Bone marrow (tissue), 2 donors: Measurements from ENCODE around the gene DNAH10.

Experiments
- DNase-seq, 2 donors: peaks; one replicate each; lab custom pipeline; 2025; lab: John Stamatoyannopoulos, UW

Gene DNAH10

DNA sequence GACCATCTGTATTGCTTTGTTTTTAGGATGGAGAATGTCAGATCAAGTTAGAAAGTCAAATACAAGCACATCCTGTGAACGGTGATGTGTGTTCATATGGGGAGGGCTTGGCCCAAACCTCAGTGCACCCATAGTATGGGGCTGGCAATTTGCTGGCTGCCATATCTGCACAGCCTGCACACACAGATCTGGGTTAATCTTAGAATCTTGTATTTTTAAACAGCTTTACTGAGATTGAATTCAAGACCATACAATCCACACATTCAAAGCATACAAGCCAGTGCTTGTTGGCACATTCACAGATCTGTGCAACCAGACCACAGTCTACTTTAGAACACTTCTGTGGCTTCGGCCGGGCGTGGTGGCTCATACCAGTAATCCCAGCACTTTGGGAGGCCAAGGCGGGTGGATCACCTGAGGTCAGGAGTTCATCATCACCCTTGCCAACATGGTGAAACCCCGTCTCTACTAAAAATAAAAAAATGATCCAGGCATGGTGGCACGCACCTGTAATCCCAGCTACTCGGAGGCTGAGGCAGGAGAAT lies 120.1 kb downstream of the DNAH10 start:
- DNase-seq: no peak

DNA sequence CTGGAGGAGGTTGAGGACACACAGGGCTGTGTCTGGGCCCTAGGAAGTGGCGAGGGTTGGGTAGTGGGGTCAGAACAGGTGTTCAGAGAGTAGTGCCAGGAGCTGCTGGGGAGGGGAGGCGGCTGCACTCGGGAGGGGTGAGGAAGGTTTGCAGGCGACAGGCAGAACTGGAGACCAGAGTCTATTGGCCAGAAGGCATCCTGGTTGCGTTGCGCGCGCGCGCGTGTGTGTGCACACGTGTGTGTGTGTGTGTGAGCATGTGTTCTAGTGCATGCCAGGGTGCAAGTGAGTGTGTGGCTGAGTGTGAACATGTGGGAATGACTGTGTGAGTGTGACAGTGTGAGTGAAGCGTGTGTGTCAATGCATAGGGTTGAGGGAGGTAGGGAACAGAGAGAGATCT lies 124.2 kb downstream of the DNAH10 start:
- no peak for DNase-seq

DNA sequence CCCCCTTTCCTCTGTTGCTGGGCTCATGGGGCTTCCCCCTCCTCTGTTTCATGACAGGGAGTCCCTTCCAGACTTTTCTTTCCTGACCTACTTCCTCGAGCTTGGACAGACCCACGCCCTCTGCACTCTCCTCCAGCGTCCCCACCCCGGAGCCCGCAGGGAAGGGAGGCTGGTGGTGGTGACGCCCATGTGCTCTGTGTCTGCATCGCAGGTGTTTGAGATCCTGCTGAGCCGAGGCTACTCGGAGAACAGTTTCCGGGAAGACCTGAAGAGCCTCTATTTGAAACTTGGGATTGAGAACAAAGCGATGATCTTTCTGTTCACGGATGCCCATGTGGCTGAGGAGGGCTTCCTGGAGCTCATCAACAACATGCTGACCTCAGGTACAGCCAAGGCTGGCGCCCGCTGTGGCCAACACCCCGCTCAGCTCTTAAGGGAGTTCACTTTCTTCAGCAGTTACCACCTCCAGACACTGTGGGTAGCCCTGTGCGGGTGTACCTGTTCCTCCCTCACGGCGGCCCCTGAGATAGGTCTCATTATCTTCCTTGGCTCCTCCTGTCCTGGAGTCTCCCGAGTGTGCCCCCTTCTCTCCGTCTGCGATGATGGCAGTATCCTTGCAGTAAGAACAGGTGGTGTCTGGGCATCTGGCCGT lies 125.0 kb downstream of the DNAH10 start:
- DNase-seq: no peak

DNA sequence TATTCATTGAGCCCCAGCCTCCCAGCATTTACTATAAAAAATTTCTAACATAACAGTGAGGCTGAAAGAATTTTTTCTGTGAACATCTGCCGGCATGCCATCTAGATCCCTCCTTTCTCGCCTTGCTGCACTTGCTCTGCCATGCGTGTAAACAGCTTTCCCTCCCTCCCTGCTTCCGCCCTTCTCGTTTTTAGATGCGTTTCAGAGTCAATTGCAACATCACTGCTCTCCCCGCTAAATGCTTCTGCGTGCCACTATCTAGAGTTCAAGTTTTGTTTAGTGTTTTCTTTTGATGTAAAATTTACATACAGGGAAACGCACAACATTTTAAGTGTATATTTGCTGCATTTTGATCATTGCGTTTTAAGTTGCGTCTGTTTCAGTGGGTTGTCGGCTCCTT lies 126.9 kb downstream of the DNAH10 start:
- DNase-seq: no peak

DNA sequence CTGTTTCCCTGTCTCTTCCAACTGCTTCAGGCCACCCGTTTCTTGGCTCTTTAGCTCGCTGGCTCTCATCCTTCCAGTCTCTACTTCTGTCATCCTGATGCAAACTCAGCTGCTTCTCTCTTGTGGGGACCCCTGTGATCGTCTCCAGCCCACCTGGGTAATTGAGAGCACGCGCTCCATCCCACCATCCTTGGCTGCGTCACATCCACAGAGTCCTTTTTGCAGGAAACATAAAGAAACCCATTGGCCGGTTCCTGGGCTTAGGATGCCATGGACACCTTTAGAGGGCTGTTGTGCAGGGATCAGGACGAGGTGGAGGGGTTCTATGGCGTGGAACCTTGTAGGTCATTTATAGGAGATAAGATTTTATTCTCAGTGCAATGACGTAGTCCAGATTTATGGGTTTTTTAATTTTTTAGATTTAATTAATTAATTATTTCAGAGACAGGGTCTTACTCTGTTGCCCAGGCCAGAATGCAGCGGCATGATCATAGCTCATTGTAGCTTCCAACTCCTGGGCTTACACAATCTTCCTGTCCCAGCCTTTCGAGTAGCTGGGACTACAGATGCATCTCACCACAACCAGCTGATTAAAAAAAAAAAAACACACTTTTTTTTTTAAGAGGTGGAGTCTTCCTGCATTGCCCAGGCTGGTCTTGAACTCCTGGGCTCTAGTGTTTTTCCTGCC lies 127.9 kb downstream of the DNAH10 start:
- no peak for DNase-seq

DNA sequence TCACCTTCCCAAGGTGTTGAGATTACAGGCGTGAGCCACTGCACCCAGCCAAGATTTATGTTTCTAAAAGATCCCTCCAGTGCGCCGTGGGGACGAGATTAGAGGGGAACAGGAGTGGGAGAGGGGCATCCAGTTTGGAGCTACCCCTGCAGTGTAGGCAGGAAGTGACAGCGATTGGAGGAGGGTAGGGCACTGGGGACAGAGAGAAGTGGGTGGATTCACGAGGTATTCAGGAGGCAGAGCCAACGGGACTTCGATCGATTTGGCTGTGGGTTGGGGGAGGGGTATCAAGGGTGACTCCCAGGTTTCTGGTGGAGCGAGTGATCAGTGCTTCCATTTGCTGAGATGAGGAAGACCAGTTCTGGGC lies 128.4 kb downstream of the DNAH10 start:
- DNase-seq: no peak

DNA sequence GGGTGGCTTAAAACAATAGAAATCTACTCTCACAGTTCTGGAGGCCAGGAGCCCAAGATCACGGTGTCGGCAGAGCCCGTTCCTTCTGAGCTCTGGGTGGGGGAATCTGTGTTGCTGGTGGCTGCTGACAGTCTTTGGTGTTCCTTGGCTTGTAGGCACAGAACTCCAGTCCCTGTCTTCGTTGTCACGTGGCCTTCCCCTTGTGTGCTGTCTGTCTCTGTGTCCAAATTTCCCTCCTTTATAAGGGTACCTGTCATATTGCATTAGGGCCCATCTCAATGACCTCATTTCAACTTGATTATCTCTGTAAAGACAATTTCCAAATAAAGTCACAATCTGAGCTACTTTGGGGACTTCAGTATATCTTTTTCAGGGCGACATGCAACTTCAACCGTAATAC lies 128.9 kb downstream of the DNAH10 start:
- no peak for DNase-seq

DNA sequence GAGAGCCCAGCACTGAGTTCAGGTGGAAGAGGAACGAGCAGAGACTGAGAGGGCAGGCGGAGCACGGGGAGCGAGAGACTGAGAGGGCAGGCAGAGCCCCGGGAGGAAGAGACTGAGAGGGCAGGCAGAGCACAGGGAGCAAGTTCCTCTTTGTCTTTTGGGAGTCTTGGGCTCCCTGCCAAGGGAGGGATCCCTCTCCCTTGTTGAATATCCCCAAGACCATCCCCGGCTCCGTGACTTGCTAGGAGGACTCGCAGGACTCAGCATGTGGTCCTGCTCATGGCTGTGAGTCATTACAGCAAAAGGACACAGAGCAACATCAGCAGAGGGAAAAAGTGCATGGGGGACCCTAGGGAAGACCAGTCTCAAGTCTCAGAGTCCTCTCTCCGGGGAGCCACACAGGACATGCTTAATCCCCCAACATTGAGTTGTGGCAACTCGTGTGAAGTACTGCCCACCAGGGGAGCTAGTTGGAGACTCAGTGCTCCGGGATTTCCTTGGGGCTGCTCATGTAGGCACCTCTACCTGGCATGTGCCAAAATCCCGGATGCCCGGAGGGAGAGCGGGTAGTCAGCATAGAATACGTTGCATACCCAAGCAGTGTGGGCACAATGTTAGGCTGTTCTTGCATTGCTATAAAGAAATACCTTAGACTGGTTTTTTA lies 129.5 kb downstream of the DNAH10 start:
- no peak for DNase-seq

DNA sequence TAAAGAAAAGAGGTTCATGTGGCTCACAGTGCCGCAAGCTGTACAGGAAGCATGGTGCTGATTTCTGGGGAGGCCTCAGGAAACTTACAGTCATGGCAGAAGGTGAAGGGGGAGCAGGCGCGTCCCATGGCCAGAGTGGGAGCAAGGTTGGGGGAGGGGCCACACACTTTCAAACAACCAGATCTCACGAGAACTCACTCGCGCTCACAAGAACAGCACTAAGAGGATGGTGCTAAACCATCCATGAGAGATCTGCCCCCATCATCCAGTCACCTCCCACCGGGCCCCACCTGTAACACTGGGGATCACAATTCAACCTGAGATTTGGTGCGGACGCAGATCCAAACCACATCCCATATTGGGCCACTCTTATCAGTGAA lies 130.1 kb downstream of the DNAH10 start:
- no peak for DNase-seq

DNA sequence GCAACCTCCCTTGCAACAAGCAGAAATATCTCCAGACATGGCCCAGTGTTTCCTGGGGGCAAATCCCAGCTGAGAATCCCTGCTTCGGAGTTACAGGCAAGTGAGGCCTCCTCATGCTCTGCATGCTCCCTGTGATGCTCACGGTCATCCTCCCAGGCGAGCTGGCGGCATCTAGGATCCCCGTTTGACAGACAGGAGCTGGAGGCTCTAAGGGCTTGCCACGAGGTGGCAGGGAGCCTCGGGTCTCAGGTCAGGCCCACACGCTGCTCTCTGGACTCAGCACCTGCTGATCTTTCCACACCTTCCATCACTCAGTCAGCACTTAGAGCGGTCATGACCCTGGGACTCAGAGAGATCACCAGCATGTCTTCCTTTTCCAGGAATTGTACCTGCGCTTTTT lies 130.8 kb downstream of the DNAH10 start:
- DNase-seq: no peak

DNA sequence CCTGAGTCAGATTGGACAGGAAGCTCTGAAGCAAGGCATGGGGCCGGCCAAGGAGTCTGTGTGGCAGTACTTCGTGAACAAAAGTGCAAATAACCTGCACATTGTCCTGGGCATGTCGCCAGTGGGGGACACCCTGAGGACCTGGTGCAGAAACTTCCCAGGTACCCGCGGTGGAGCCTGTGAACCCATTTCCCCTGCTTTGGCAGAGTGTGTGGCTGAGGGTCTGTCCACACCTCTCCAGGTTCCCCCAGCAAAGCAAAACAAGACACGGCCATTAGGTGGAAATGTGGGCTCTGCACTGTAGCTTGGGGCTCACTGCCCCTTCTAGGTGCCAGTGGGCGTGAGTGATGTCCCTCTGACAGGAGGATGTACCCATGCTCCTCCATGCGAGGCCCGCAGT lies 131.2 kb downstream of the DNAH10 start:
- no peak for DNase-seq

DNA sequence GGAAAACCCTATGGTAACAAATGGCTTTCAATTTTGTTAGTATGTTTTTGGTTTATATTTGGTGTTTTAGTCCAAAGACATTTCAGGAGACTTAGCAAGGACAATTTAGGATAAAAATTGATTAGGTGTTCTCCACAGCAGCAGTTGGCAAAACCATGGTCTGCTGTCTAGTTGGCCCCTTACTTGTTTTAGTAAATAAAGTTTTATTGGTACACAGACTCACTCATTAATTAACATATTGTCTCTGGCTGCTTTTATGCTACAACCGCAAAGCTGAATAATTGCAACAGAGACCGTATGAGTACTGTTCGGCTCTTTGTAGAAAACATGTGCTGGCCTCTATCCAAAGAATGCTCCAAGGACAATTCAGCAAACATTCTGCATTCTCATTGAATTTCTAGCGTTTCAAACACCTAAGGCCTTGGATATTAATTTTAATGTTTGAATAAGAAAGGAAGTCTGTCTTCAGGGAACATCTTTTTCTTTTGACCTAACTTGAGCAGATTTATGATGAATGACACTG lies 132.8 kb downstream of the DNAH10 start:
- no peak for DNase-seq

DNA sequence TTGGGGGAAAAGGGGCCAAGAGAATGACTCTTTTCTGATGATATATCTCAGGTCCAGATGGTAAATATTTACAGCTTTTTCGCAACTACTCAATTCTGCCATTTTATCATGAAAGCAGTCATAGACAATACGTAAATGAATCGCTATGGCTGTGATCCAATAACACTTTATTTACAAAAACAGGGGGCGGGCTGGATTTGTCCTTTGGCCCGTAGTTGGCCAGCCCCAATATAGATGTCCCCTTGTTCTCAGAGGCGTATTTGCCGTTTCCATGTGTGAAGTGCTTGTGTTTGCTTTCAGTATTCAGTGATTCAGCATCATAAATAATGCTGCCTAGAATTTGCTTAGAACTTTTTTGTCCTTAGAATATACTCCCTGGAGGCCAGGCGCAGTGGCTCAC lies 133.3 kb downstream of the DNAH10 start:
- DNase-seq: no peak

DNA sequence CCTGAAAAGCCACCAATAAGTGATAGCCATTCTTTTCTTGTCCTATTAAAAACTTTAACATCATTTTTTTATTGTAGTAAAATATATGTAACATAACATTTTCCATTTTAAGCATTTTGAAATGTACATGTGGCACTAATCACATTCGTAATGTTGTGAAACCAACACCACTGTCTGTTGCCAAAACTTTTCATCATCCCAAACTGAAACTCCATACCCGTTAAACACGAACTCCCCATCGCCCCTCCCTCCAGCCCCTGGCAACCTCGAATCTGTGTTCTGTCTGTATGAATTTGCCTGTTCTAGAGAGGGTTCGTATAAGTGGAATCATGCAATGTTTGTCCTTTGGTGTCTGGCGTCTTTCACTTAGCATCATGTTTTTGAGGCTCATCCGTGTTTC lies 134.7 kb downstream of the DNAH10 start:
- DNase-seq: no peak

DNA sequence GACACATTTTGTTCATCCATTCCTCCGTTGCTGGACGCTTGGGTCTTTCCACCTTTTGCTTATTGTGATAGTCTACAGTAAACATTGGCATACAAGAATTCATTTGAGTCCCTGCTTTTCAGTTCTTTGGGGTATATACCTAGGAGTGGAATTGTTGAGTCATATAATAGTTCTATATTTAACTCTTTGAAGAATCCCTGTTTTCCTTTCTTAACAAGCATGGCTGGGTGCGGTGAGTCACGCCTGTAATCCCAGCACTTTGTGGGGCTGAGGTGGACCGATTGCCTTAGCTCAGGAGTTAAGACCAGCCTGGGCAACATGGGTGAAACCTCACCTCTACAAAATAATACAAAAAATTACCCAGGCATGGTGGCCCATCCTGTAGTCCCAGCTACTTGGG lies 135.1 kb downstream of the DNAH10 start:
- no peak for DNase-seq

DNA sequence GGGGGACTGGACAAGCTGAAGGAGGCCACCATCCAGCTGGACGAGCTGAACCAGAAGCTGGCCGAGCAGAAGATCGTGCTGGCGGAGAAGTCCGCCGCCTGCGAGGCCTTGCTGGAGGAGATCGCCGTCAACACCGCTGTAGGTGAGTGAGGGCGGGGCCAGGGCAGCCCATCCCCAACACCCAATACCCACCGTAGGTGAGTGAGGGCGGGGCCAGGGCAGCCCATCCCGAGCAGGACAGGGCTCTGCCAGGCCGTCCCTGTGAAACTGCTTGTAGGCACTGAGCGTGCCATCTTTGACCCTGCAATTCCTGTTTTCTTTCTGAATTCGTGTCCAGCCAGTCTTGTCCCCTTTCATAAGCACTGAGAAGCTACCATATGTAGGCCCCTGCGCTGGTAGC lies 136.6 kb downstream of the DNAH10 start:
- no peak for DNase-seq

DNA sequence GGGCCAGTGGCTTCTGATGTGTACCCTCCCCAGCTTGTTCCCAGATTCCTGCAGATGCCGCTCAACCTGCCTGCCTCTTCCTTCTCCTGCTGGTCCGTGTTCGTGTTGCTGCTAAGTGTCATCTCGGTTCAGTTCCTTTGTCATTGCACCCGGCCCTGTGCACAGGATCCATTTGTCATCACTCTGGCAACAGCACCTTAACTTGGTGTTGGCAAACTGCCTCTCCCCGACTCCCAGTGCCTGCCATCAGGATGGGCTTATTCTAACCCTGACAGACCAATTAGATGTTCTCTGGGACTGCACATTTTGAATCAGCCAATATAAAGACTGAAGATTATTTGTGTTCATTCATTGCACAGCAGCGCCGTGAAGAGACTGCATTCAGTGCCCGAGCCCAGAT lies 137.3 kb downstream of the DNAH10 start:
- no peak for DNase-seq

DNA sequence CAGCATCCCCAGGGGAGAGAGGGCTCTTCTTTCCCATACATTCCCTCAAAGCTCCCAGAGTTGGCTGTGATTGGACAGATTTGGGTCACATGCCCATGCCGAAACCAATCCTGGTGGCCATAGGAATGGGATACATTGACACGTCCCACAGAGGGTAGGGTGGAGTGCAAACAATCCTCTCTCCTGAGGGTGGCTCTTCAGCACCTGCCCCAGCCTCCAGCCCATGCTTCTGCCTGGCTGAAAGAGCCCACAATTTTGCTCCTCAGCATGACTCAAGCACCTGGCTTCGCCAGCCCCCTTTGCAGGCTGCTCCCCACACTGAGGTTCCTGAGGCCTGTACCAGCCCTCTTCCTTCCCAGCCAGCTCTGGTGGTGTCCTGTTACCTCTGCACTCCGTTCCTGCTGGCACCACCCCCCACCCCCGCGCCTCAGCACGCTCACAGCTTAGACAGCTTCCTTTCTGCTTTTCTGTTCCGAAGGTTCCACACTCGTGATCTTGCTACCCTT lies 138.8 kb downstream of the DNAH10 start:
- no peak for DNase-seq

DNA sequence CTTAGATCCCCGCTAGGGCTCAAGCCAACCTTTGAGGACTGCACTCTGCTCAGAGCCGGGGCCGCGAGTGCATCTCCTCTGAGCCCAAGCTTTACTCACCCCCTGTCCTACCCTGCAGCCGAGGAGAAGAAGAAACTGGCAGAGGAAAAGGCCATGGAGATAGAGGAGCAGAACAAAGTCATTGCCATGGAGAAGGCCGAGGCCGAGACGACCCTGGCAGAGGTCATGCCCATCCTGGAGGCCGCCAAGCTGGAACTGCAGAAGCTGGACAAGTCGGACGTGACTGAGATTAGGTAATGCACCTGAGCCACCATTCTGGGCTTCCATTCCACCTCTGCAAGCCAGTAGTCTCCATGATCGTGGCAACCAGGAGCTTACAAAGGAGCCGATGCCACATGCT lies 140.7 kb downstream of the DNAH10 start:
- DNase-seq: no peak

DNA sequence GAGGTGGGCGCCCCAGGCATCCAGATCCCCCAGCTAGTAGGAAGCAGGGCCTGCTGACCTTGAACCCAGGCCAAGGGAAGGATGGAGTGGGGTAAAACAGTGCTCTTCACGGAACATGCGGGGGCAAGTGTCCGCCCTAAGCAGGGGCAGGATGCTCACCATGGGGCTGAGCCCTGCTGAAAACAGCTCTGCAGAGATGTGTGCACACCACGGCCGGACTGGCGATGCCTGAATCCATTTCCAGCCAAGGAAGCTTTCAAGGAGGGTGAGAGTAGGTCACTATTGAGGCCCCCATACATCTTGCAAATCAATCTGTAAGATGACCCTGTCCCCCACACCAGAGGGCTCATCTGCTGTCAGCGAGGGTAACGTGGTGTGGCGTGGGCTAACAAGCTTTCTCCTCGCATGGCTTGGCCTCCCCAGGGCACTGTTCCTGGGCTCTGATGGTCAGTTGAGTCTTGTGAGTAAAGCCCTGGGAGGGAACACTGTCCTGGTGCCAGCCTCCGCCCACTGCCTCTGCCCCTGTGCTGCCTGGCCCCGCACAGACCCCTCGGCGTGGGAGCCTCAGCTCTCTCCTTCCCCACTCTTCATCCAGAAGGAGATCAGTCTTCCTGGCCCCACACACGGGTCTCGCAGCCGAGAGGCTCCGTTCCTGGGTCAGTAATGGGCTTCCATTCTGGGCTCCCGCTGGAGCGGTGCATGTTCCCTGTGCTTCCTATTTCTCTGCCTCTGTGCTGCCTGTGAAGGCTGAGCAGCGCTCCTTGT lies 141.4 kb downstream of the DNAH10 start:
- no peak for DNase-seq

DNA sequence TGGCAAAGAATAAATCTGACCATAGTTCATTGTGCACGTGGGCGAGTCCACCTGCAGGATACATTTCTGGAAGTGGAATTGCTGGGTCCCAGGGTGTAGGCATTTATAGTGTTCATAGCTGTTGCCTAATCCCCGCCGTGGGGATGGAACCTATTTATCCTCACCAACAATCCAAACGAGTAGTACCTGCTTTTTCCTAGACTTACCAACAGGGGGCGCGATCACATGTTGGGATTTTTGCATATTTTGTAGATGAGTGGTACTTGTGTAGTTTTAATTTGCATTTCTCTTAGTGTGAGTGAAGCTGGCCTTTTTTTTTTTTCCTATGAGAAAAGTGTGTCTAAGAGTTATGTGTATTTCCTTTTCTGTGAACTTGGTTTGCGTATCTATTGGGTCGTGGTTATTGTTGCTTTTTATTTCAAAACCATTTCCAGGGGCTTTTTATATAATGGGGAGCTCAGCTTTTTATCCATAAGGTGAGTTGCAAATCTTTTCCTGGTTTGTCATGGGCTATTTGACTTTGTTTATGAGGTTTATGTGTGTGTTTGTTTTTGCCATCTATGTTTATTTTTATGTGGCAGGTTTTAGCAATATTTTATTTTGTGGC lies 143.3 kb downstream of the DNAH10 start:
- peak; percentile 5 to 54 for DNase-seq
